ENCODE measurements around the gene IGFBP4. TPM values are rescaled to one million over a fixed set of nuclear protein-coding genes. Genes with fewer than 3 reads are reported as not detected.

IGFBP4 gene
- total RNA-seq, 1 donor from 2014 or later: 76.2 TPM

DNA sequence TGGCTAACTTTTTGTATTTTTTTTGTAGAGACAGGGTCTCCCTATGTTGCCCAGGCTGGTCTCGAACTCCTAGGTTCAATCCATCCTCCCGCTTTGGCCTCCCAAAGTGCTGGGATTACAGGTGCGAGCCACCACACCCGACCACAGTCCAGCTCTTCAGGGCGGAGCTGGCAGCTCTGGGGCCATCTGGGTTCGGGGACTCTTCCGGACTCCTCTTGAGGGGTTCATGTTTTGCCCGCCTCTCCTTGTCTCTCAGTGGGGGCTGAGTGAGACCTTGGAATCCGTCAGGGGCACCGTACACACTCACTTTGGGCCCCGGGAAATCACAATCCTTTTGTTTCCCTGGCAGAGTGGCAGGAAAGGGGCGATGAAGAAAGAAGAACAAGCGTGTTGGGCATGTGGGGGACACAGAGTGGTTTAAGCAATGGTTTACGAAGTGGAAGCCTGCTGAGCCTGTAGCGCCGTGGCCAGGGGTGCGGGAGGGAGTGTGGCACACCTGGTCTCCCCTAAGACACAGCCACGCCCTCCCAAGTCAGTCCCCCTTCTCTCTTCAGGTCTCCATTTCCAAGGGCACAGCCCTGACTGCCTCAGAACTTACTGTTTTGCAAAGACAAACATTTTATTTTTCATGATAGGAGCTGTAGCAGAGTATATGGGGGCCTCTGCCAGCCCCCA, 32.1 kb downstream of the IGFBP4 start:
- no peaks in the 10 kb centered on the region for H3K36me3 ChIP-seq (ENCODE audit: control insufficient read depth in 3 of 3, insufficient read depth in 3 of 3, low read length in 3 of 3)
- no peaks in the 10 kb centered on the region for H3K9me3 ChIP-seq (ENCODE audit: control insufficient read depth in 3 of 3, low read length in 3 of 3)
- H3K9ac ChIP-seq (ENCODE audit: low read depth in 1 of 3, low read length in 3 of 3): peak overlapping the region in 1 of 3 donors; percentile 60
- H3K4me3 ChIP-seq (ENCODE audit: low read length in 3 of 3): no peak overlapping the region
- H3K27me3 ChIP-seq (ENCODE audit: control insufficient read depth in 3 of 3, insufficient read depth in 3 of 3, low read length in 3 of 3): no peaks in the 10 kb centered on the region
- no peak overlapping the region for H3K27ac ChIP-seq (ENCODE audit: low read depth, low read length)
- H3K4me1 ChIP-seq (ENCODE audit: control insufficient read depth in 3 of 3, insufficient read depth in 3 of 3, low read length in 3 of 3): peaks cover 4 to 6% (median 5%) of the 10 kb centered on the region in 3 donors

DNA sequence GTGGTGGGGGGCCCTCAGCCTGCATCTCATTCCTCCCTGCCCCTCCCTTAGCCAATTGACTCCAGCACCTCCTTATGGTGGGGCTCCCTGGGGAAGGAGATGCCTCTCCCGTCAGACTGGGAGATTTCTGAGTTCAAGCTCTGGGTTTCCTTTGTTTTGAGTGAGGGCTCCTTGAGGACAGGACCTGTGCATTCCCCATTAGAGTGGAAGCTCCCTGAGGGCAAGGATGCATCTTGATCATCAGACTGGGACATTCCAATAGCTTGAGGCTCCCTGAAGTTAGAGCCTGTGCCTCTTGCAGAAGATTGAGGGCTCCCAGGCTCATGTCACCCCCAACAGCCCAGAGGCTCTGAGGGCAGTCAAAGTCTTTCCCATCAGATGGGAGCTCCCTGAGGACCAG, 34.5 kb downstream of the IGFBP4 start:
- Histone ChIP-seq H3K4me3 (ENCODE audit: low read length in 3 of 3) (no peak overlapping the region), H3K4me1 (ENCODE audit: control insufficient read depth in 3 of 3, insufficient read depth in 3 of 3, low read length in 3 of 3) (peaks cover 4 to 10% (median 8%) of the 10 kb centered on the region in 3 donors), H3K9ac (ENCODE audit: low read depth in 1 of 3, low read length in 3 of 3) (no peak overlapping the region), H3K36me3 (ENCODE audit: control insufficient read depth in 3 of 3, insufficient read depth in 3 of 3, low read length in 3 of 3) (no peaks in the 10 kb centered on the region), H3K9me3 (ENCODE audit: control insufficient read depth in 3 of 3, low read length in 3 of 3) (no peaks in the 10 kb centered on the region), H3K27ac (ENCODE audit: low read depth, low read length) (no peak overlapping the region), H3K27me3 (ENCODE audit: control insufficient read depth in 3 of 3, insufficient read depth in 3 of 3, low read length in 3 of 3) (no peaks in the 10 kb centered on the region)

DNA sequence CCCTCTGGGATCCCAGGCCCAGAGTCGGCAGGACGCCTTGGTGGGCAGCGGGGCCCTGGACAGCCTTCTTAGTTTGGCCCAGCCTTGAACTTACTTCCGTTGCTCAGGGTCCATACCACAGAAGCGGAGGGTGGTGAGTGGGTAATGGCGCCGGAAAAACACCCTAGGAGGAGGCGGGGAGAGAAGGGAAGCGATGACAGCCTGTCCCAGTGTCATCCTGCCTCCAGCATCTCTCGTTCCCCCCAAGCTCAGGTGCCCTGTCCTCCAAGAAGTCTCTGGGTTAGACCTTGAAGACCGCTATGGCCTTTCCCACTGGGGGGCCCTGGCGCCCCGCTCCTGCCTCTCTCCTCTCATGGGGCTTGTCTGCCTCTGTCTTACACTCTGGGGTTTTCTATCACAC, 35.2 kb downstream of the IGFBP4 start:
- no peak overlapping the region for H3K4me3 ChIP-seq (ENCODE audit: low read length in 3 of 3)
- no peaks in the 10 kb centered on the region for H3K9me3 ChIP-seq (ENCODE audit: control insufficient read depth in 3 of 3, low read length in 3 of 3)
- H3K9ac ChIP-seq (ENCODE audit: low read depth in 1 of 3, low read length in 3 of 3): no peak overlapping the region
- H3K36me3 ChIP-seq (ENCODE audit: control insufficient read depth in 3 of 3, insufficient read depth in 3 of 3, low read length in 3 of 3): no peaks in the 10 kb centered on the region
- no peaks in the 10 kb centered on the region for H3K27me3 ChIP-seq (ENCODE audit: control insufficient read depth in 3 of 3, insufficient read depth in 3 of 3, low read length in 3 of 3)
- no peak overlapping the region for H3K27ac ChIP-seq (ENCODE audit: low read depth, low read length)
- H3K4me1 ChIP-seq (ENCODE audit: control insufficient read depth in 3 of 3, insufficient read depth in 3 of 3, low read length in 3 of 3): peaks cover 4 to 10% (median 8%) of the 10 kb centered on the region in 3 donors

DNA sequence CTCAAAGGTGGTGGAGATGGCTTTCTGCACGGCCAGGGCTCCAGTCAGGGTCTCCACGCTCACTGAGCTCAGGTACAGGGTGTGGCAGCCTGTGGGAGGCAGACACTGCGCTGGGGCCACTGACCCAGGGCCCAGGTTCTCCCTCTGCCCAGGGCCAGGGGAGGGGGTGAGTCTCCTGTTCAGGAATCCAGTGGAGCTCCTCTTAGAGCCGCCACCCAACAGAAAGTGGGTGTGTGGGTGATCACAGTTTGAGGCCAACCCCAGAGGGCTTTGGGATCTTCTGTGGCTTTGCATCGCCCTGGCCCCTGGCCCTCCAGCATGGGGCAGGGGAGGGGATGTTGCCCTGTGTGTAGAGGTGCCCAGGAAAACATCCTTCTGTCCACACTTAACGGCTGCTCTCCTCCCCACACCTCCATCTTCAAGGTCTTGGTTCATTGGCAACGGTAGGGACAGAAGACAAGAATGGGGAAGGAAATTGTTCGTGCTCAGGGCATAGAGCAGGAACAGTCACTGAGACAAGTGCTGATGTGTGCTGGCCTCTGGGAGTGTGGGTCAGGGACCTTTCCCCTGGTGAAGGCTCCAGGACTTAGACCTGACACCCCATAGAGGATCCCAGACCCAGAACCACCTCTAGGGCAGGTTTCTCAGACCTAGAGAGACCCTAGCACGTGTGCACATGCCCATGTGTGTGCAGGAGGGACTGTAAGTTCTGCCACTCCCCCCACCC, 36.7 kb downstream of the IGFBP4 start:
- Histone ChIP-seq H3K4me3 (ENCODE audit: low read length in 3 of 3) (no peak overlapping the region), H3K9ac (ENCODE audit: low read depth in 1 of 3, low read length in 3 of 3) (no peak overlapping the region), H3K4me1 (ENCODE audit: control insufficient read depth in 3 of 3, insufficient read depth in 3 of 3, low read length in 3 of 3) (peaks cover 4 to 10% (median 8%) of the 10 kb centered on the region in 3 donors), H3K27me3 (ENCODE audit: control insufficient read depth in 3 of 3, insufficient read depth in 3 of 3, low read length in 3 of 3) (peaks cover 0 to 2% (median 0%) of the 10 kb centered on the region in 3 donors), H3K27ac (ENCODE audit: low read depth, low read length) (no peak overlapping the region), H3K36me3 (ENCODE audit: control insufficient read depth in 3 of 3, insufficient read depth in 3 of 3, low read length in 3 of 3) (no peaks in the 10 kb centered on the region), H3K9me3 (ENCODE audit: control insufficient read depth in 3 of 3, low read length in 3 of 3) (no peaks in the 10 kb centered on the region)

DNA sequence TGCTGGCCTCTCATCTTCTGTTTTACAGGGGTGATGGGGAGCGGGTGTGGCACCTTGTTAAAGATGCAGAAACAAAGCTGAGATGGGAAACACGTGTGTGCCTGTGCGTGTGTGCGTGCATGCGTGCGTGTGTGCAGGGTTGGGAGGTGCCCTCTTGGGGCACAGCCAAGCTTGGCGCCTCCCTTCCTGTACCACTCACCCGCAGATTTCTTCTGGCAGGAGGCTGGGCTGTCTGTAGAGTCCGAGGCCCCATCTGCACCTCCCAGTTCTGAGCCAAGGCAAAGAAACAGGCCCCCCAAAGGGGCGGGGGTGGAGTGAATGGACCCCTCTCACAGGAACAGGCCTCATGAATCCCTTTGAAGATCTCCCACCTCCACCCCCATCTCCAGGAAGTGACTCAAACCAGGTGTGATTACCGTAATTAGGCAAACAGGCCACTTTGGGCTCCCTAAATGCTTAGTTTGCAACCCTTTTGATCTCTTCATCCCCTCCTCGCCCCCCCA, 37.3 kb downstream of the IGFBP4 start:
- H3K9ac ChIP-seq (ENCODE audit: low read depth in 1 of 3, low read length in 3 of 3): no peak overlapping the region
- H3K4me3 ChIP-seq (ENCODE audit: low read length in 3 of 3): no peak overlapping the region
- H3K36me3 ChIP-seq (ENCODE audit: control insufficient read depth in 3 of 3, insufficient read depth in 3 of 3, low read length in 3 of 3): no peaks in the 10 kb centered on the region
- H3K9me3 ChIP-seq (ENCODE audit: control insufficient read depth in 3 of 3, low read length in 3 of 3): no peaks in the 10 kb centered on the region
- peaks cover 4 to 8% (median 8%) of the 10 kb centered on the region in 3 donors for H3K4me1 ChIP-seq (ENCODE audit: control insufficient read depth in 3 of 3, insufficient read depth in 3 of 3, low read length in 3 of 3)
- no peak overlapping the region for H3K27ac ChIP-seq (ENCODE audit: low read depth, low read length)
- H3K27me3 ChIP-seq (ENCODE audit: control insufficient read depth in 3 of 3, insufficient read depth in 3 of 3, low read length in 3 of 3): peaks cover 0 to 2% (median 0%) of the 10 kb centered on the region in 3 donors

DNA sequence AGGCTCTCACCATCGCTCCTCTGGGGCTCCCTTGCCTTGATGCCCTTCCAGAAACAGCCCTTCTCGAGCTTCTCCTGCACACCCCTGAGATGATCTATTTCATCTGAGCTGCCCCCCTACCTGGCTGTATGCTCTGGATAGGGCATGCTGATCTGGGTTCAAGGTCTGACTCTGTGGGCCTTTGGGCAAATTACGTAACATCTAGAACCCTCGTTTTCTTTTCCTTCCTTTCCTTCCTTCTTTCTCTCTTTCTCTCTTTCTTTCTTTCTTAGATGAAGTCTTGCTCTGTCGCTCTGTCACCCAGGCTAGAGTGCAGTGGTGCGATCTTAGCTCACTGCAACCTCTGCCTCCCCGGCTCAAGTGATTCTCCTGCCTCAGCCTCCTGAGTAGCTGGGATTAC, 37.9 kb downstream of the IGFBP4 start:
- no peaks in the 10 kb centered on the region for H3K9me3 ChIP-seq (ENCODE audit: control insufficient read depth in 3 of 3, low read length in 3 of 3)
- no peak overlapping the region for H3K4me3 ChIP-seq (ENCODE audit: low read length in 3 of 3)
- H3K27ac ChIP-seq (ENCODE audit: low read depth, low read length): no peak overlapping the region
- H3K36me3 ChIP-seq (ENCODE audit: control insufficient read depth in 3 of 3, insufficient read depth in 3 of 3, low read length in 3 of 3): no peaks in the 10 kb centered on the region
- peaks cover 0 to 2% (median 0%) of the 10 kb centered on the region in 3 donors for H3K27me3 ChIP-seq (ENCODE audit: control insufficient read depth in 3 of 3, insufficient read depth in 3 of 3, low read length in 3 of 3)
- H3K4me1 ChIP-seq (ENCODE audit: control insufficient read depth in 3 of 3, insufficient read depth in 3 of 3, low read length in 3 of 3): peaks cover 0 to 6% (median 4%) of the 10 kb centered on the region in 3 donors
- no peak overlapping the region for H3K9ac ChIP-seq (ENCODE audit: low read depth in 1 of 3, low read length in 3 of 3)

DNA sequence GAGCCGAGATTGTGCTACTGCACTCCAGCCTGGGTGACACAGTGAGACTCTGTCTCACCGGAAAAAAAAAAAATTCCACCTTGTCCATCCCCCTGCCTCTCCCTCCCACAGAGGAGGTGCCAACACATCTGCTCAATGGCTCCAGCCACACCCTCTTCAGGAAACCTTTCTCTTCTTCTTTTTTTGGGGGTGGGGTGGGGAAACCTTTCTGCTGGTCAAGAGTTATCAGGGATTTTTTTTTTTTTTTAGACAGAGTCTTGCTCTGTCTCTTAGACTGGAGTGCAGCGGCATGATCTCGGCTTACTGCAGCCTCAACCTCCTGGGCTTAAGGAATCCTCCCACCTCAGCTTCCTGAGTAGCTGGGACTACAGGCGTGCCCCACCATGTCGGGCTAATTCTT, 39.5 kb downstream of the IGFBP4 start:
- Histone ChIP-seq H3K4me3 (ENCODE audit: low read length in 3 of 3) (no peak overlapping the region), H3K36me3 (ENCODE audit: control insufficient read depth in 3 of 3, insufficient read depth in 3 of 3, low read length in 3 of 3) (no peaks in the 10 kb centered on the region), H3K9me3 (ENCODE audit: control insufficient read depth in 3 of 3, low read length in 3 of 3) (no peaks in the 10 kb centered on the region), H3K4me1 (ENCODE audit: control insufficient read depth in 3 of 3, insufficient read depth in 3 of 3, low read length in 3 of 3) (peaks cover 12 to 15% (median 13%) of the 10 kb centered on the region in 3 donors), H3K27me3 (ENCODE audit: control insufficient read depth in 3 of 3, insufficient read depth in 3 of 3, low read length in 3 of 3) (peaks cover 0 to 2% (median 0%) of the 10 kb centered on the region in 3 donors), H3K9ac (ENCODE audit: low read depth in 1 of 3, low read length in 3 of 3) (no peak overlapping the region), H3K27ac (ENCODE audit: low read depth, low read length) (no peak overlapping the region)

DNA sequence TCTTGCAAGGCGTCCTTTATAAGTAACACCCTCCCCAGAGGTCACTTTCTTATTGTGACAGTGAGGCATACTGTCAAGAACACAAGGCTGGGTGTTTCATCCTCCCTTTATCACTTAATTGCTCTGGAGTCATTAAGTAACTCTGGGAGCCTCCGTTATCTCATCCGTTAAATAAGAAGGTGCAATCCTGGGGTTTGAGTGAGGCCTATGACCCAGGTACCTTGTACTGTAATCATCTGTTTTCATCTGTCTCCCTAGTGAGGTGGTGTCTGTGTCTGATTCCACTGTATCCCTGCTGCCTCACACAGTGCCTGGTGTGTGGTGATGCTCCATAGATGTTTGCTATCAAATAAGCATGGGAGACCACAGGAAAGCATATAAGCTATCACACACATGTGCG, 40.4 kb downstream of the IGFBP4 start:
- peaks cover 14 to 18% (median 16%) of the 10 kb centered on the region in 3 donors for H3K4me1 ChIP-seq (ENCODE audit: control insufficient read depth in 3 of 3, insufficient read depth in 3 of 3, low read length in 3 of 3)
- peaks cover 0 to 2% (median 0%) of the 10 kb centered on the region in 3 donors for H3K27me3 ChIP-seq (ENCODE audit: control insufficient read depth in 3 of 3, insufficient read depth in 3 of 3, low read length in 3 of 3)
- no peaks in the 10 kb centered on the region for H3K36me3 ChIP-seq (ENCODE audit: control insufficient read depth in 3 of 3, insufficient read depth in 3 of 3, low read length in 3 of 3)
- no peak overlapping the region for H3K4me3 ChIP-seq (ENCODE audit: low read length in 3 of 3)
- H3K9ac ChIP-seq (ENCODE audit: low read depth in 1 of 3, low read length in 3 of 3): no peak overlapping the region
- no peak overlapping the region for H3K27ac ChIP-seq (ENCODE audit: low read depth, low read length)
- H3K9me3 ChIP-seq (ENCODE audit: control insufficient read depth in 3 of 3, low read length in 3 of 3): no peaks in the 10 kb centered on the region

DNA sequence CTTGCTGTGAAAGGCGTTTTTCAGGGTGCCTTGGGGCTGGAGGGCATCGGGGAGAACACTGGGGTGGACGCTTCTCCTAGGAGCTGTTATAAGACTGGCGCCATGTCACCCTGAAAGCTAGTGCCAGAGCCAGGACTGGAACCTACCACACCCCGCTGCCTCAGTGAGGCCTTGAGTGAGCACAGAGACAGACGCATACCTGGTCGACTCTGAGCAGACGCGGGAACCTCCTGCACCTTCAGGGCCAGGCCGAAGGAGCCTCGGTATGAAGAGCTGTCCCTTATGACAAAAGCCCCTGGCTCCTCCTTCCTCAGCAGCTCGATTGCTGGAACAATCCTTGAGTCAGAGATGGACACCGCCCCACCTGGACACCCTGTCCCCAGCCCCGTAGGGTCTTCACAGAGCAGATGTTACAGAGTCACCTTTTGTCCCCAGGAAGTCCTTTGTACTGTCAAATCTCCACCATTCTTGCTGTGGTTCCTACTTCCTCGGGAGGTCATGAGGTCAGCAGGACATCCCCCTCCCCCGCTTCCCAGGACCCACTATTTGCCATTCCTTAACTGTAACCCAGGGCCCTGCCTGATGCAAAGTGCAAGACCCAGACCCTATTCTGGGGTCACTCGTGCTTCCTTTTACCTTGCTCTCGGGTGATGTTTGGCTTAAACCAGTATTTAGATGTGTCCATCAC, 41.2 kb downstream of the IGFBP4 start:
- peaks cover 0 to 2% (median 0%) of the 10 kb centered on the region in 3 donors for H3K27me3 ChIP-seq (ENCODE audit: control insufficient read depth in 3 of 3, insufficient read depth in 3 of 3, low read length in 3 of 3)
- H3K36me3 ChIP-seq (ENCODE audit: control insufficient read depth in 3 of 3, insufficient read depth in 3 of 3, low read length in 3 of 3): no peaks in the 10 kb centered on the region
- H3K9ac ChIP-seq (ENCODE audit: low read depth in 1 of 3, low read length in 3 of 3): no peak overlapping the region
- H3K4me3 ChIP-seq (ENCODE audit: low read length in 3 of 3): no peak overlapping the region
- peaks cover 14 to 18% (median 16%) of the 10 kb centered on the region in 3 donors for H3K4me1 ChIP-seq (ENCODE audit: control insufficient read depth in 3 of 3, insufficient read depth in 3 of 3, low read length in 3 of 3)
- no peaks in the 10 kb centered on the region for H3K9me3 ChIP-seq (ENCODE audit: control insufficient read depth in 3 of 3, low read length in 3 of 3)
- no peak overlapping the region for H3K27ac ChIP-seq (ENCODE audit: low read depth, low read length)

Data from skeletal muscle tissue (tissue), 4 donors.